HepG2 (cell line): ENCODE data around the gene DNAJC15. TPM values are rescaled to one million over a fixed set of nuclear protein-coding genes. Genes with fewer than 3 reads are reported as not detected.
"Not testable (repeated sequence)": the region's sequence is repeated elsewhere in the genome, so short reads cannot be mapped to it uniquely, and the experiment has no call there.

ENCODE experiments used
- ATAC-seq: fragments of 200-7000 bp; cut with Tn5 transposase; 3 replicates; pipeline ENCODE4 v1.9.1; 2020; ENCODE audit warnings: mild to moderate bottlenecking, moderate library complexity
- BruUV-seq: library from RNA; stranded (reverse); fragments of 400-500 nt; replicated peaks from 2 replicates; lab custom pipeline; 2021; lab: Mats Ljungman, UMichigan
- CTCF ChIA-PET: fragments of 300-600 bp; formaldehyde crosslinking; extraction: SDS; loops from one replicate; lab custom pipeline; 2021; ENCODE audit warnings: low total read pairs, inconsistent platforms, low intra/inter-chr PET ratio; lab: Yijun Ruan, JAX
- POLR2A ChIA-PET: fragments of 350-600 bp; sonication (Branson Sonifier 250); formaldehyde crosslinking; loops from one replicate; lab custom pipeline; 2020; ENCODE audit warnings: antibody characterized with exemption, inconsistent platforms; lab: Yijun Ruan, JAX
- DNase-seq: peaks from one replicate; pipeline ENCODE4 v3.0.0-alpha.2; 2015; ENCODE audit warnings: low spot score
- FAIRE-seq: peaks from 3 replicates; lab custom pipeline; 2011; peaks lifted over from hg19 to GRCh38; lab: Jason Lieb, UNC
- H2AFZ ChIP-seq: one replicate; pipeline ENCODE4 v1.6.1; 2011; ENCODE audit warnings: low read length, inconsistent platforms
- H3K27ac ChIP-seq: fragments of 300-600 bp; 3 replicates; pipeline ENCODE4 v1.8.0; 2011; ENCODE audit warnings: mixed run types, mild to moderate bottlenecking, mixed read lengths, low read length, inconsistent platforms; ENCODE audit not compliant: insufficient read depth; ENCODE audit errors: extremely low read length
- H3K27me3 ChIP-seq, 2 experiments: fragments of 200-600 bp in 1 of 2; 2 replicates in 1 of 2; 3 replicates in 1 of 2; pipeline versions ENCODE4 v1.6.0 to v1.8.0; 2011; ENCODE audit warnings: low read length in 2 of 2, mild to moderate bottlenecking in 2 of 2, moderate library complexity in 2 of 2, inconsistent platforms in 1 of 2; ENCODE audit not compliant: insufficient read depth in 2 of 2, control insufficient read depth in 1 of 2
- H3K36me3 ChIP-seq, 2 experiments: fragments of 200-600 bp in 1 of 2; replicated peaks in 1 of 2; 2 replicates in 1 of 2; 3 replicates in 1 of 2; pipeline versions ENCODE4 v1.5.1 to v1.8.0; 2011; ENCODE audit warnings: low read length in 2 of 2, inconsistent platforms in 1 of 2; ENCODE audit not compliant: insufficient read depth in 2 of 2, control insufficient read depth in 1 of 2
- H3K4me1 ChIP-seq: 2 replicates; pipeline ENCODE4 v1.5.1; 2012; ENCODE audit warnings: low read length, inconsistent platforms; ENCODE audit not compliant: insufficient read depth
- H3K4me2 ChIP-seq: 2 replicates; pipeline ENCODE4 v1.6.0; 2011; ENCODE audit warnings: low read depth, low read length, inconsistent platforms
- H3K4me3 ChIP-seq, 3 experiments: fragments of 200-600 bp in 1 of 3; sonication (generic), shearing (Covaris generic) in 1 of 3; replicated peaks in 1 of 3; 2 replicates each; pipeline ENCODE4 v1.5.1; 2011 to 2016; ENCODE audit warnings: low read length in 3 of 3, inconsistent platforms in 2 of 3, low read depth in 2 of 3, mild to moderate bottlenecking in 2 of 3, control low read depth in 1 of 3, mixed read lengths in 1 of 3; ENCODE audit not compliant: insufficient read depth in 1 of 3
- H3K79me2 ChIP-seq: one replicate; pipeline ENCODE4 v1.6.1; 2011; ENCODE audit warnings: low read length, inconsistent platforms; ENCODE audit not compliant: insufficient read depth
- H3K9ac ChIP-seq: 2 replicates; pipeline ENCODE4 v1.6.0; 2011; ENCODE audit warnings: mild to moderate bottlenecking, low read depth, low read length, inconsistent platforms; ENCODE audit not compliant: insufficient read depth
- H3K9me3 ChIP-seq: 2 replicates; pipeline ENCODE4 v1.5.1; 2012; ENCODE audit warnings: mild to moderate bottlenecking, low read length
- H4K20me1 ChIP-seq: 2 replicates; pipeline ENCODE4 v1.6.0; 2011; ENCODE audit warnings: inconsistent platforms, mild to moderate bottlenecking, low read length, moderate library complexity; ENCODE audit not compliant: insufficient read depth
- ARID5B ChIP-seq: IDR thresholded peaks from 2 replicates; pipeline ENCODE4 v1.4.0; 2020; ENCODE audit warnings: mild to moderate bottlenecking, missing genetic modification reagents
- CEBPG ChIP-seq: IDR thresholded peaks from 2 replicates; pipeline ENCODE4 v1.6.1; 2016
- ELF1 ChIP-seq: sonication (generic); formaldehyde crosslinking; IDR thresholded peaks from 2 replicates; pipeline ENCODE4 v1.4.0; 2020; ENCODE audit warnings: missing genetic modification reagents
- HCFC1 ChIP-seq: fragments of 150-350 bp; IDR thresholded peaks from 2 replicates; pipeline ENCODE4 v1.6.1; 2014; ENCODE audit warnings: low read depth, low read length
- HOMEZ ChIP-seq: IDR thresholded peaks from 2 replicates; pipeline ENCODE4 v1.6.1; 2016; ENCODE audit warnings: low read depth
- ISL2 ChIP-seq: sonication (generic); formaldehyde crosslinking; IDR thresholded peaks from 2 replicates; pipeline ENCODE4 v1.5.0; 2020; ENCODE audit warnings: missing genetic modification reagents
- KMT2A ChIP-seq: sonication (generic); formaldehyde crosslinking; IDR thresholded peaks from 2 replicates; pipeline ENCODE4 v1.4.0; 2020; ENCODE audit warnings: missing genetic modification reagents
- PAXIP1 ChIP-seq: sonication (generic); formaldehyde crosslinking; conservative IDR thresholded peaks from 2 replicates; pipeline ENCODE4 v1.4.0; 2020; ENCODE audit warnings: mild to moderate bottlenecking, missing genetic modification reagents, moderate library complexity
- TARDBP ChIP-seq: sonication (generic); formaldehyde crosslinking; IDR thresholded peaks from 2 replicates; pipeline ENCODE4 v1.8.0; 2022; ENCODE audit warnings: mild to moderate bottlenecking, missing genetic modification reagents
- TCF7 ChIP-seq: sonication (generic); IDR thresholded peaks from 2 replicates; pipeline ENCODE4 v1.6.1; 2016; ENCODE audit warnings: antibody characterized with exemption, low read depth
- ZMYM4 ChIP-seq: sonication (generic); formaldehyde crosslinking; IDR thresholded peaks from 2 replicates; pipeline ENCODE4 v1.8.1; 2023; ENCODE audit warnings: mild to moderate bottlenecking, missing genetic modification reagents
- ZNF256 ChIP-seq: sonication (generic); formaldehyde crosslinking; conservative IDR thresholded peaks from 2 replicates; pipeline ENCODE4 v1.4.0; 2020; ENCODE audit warnings: missing genetic modification reagents
- WGBS: methylation state at CpG from one replicate; pipeline ENCODE4 v1.1.6; 2017; ENCODE audit warnings: low lambda C conversion rate; 5-methylcytosine and 5-hydroxymethylcytosine counted together
- in situ Hi-C: cut with HindIII; loops from 2 replicates; pipeline ENCODE4 v1.10.0; 2017; ENCODE audit warnings: low pct_unique_long_range_greater_than_20kb; ENCODE audit not compliant: extremely low pct_ligation_motif_present
- intact Hi-C: fragments of 100-400 bp; cut with micrococcal nuclease; formaldehyde crosslinking; loops from one replicate; pipeline ENCODE4 v1.10.0; 2022; ENCODE audit not compliant: unreplicated experiment
- polyA plus RNA-seq, 8 experiments: library from polyadenylated mRNA; depleted of rRNA in 3 of 8; stranded (reverse) in 7 of 8; unstranded in 1 of 8; fragments of >200 nt; fragmentation: Illumina TruSeq in 4 of 8; extraction: Trizol in 4 of 8; gene quantifications; 2 replicates each; pipeline versions ENCODE4 v1.2.1 to v1.2.3, GENCODE V29; 2011 to 2016; ENCODE audit warnings: low read depth in 4 of 8, missing spikeins in 1 of 8, mixed read lengths in 1 of 8; ENCODE audit not compliant: insufficient read depth in 1 of 8
- total RNA-seq, 5 experiments: library from RNA; depleted of rRNA; stranded (reverse); fragments of >200 nt; fragmentation: Illumina TruSeq; extraction: Trizol; gene quantifications; 2 replicates each; pipeline ENCODE4 v1.2.3, GENCODE V29; 2016; ENCODE audit warnings: low read depth in 1 of 5

DNAJC15 gene
- total and polyA plus RNA-seq, 2 of the 13 experiments (the other 11 are each of a cell fraction or from before 2014, with no cell fraction given): 23.0 to 31.9 TPM

GRCh38 chr13:43044720-43045301 is 21.4 kb downstream of the DNAJC15 start (continued):
- no peak for TF ChIP-seq HCFC1
- TF ChIP-seq PAXIP1 (CRISPR knock-in tag): 0 out of 2 replicates have a peak, but pooled peaks have one; percentile 11
- 0 out of 2 replicates have a peak, but pooled peaks have one; percentile 35 for TF ChIP-seq HOMEZ

GRCh38 chr13:43045302-43045773 is 22.0 kb downstream of the DNAJC15 start:
- Histone ChIP-seq H3K79me2 (peaks cover 53% of the 10 kb centered on the region), H2AFZ (peak overlapping the region; percentile 54), H3K4me2 (peak overlapping the region; percentile 79), H3K9ac (peak overlapping the region; percentile 76), H3K27ac (peak overlapping the region; percentile 83), H3K4me1 (peaks cover 55% of the 10 kb centered on the region), H3K4me3 (peak overlapping the region; percentile 26 to 58 (median 51))
- CTCF ChIA-PET, intact Hi-C loops, BruUV-seq, in situ Hi-C loops, H3K27me3 ChIP-seq, H3K36me3 ChIP-seq, H3K9me3 ChIP-seq, H4K20me1 ChIP-seq: not testable (repeated sequence)
- FAIRE-seq: peak; percentile 43
- ATAC-seq: peak; percentile 80
- DNase-seq: peak; percentile 57
- POLR2A ChIA-PET: interaction anchor here (0.8 to 1.3 kb wide), 3 partner anchors 13 to 22 kb away, joined by 3 to 7 read pairs (median 7); partner anchors contain the start of gene DNAJC15
- 9% methylated on average over 10 of the region's 10 CpGs for WGBS
- TF ChIP-seq TCF7 (0 out of 2 replicates have a peak, but pooled peaks have one; percentile 12), ZNF256 (CRISPR knock-in tag) (peak; percentile 99), TARDBP (CRISPR knock-in tag) (0 out of 2 replicates have a peak, but pooled peaks have one; percentile 62), ZMYM4 (CRISPR knock-in tag) (0 out of 2 replicates have a peak, but pooled peaks have one; percentile 31), ISL2 (CRISPR knock-in tag) (0 out of 2 replicates have a peak, but pooled peaks have one; percentile 18), KMT2A (0 out of 2 replicates have a peak, but pooled peaks have one; percentile 21), ELF1 (CRISPR knock-in tag) (peak; percentile 37; the same call in 1 of the 2 replicates), ARID5B (CRISPR knock-in tag) (peak; percentile 44), CEBPG (CRISPR knock-in tag) (peak; percentile 85)
